Large intestine (tissue), 3 donors: ENCODE data around the gene CARM1. TPM values are rescaled to one million over a fixed set of nuclear protein-coding genes. Genes with fewer than 3 reads are reported as not detected.
A peak's percentile ranks its signal among the peaks of the same experiment; 100 is the strongest.
"Not testable (repeated sequence)": the region's sequence is repeated elsewhere in the genome, so short reads cannot be mapped to it uniquely, and the experiment has no call there.

ENCODE experiments used
- DNase-seq, 2 donors: peaks; one replicate each; pipeline versions ENCODE4 v3.0.0 to v3.0.0-alpha.2; 2013
- H3K27ac ChIP-seq: one replicate; pipeline ENCODE4 v1.5.1; 2013; ENCODE audit warnings: low read length
- H3K27me3 ChIP-seq: 2 replicates; pipeline ENCODE4 v1.6.1; 2013; ENCODE audit warnings: low read length; ENCODE audit not compliant: control insufficient read depth, insufficient read depth
- H3K36me3 ChIP-seq: 2 replicates; pipeline ENCODE4 v1.6.1; 2013; ENCODE audit warnings: low read length; ENCODE audit not compliant: control insufficient read depth, insufficient read depth
- H3K4me1 ChIP-seq: one replicate; pipeline ENCODE4 v1.6.1; 2013; ENCODE audit warnings: low read length; ENCODE audit not compliant: control insufficient read depth, insufficient read depth
- H3K4me3 ChIP-seq: one replicate; pipeline ENCODE4 v1.5.1; 2013; ENCODE audit warnings: low read length
- H3K9me3 ChIP-seq: one replicate; pipeline ENCODE4 v1.6.1; 2013; ENCODE audit warnings: mild to moderate bottlenecking, low read depth, low read length, moderate library complexity; ENCODE audit not compliant: control insufficient read depth
- WGBS: methylation state at CpG from one replicate; pipeline ENCODE4 v1.1.5; 2013; ENCODE audit warnings: low lambda C conversion rate; ENCODE audit not compliant: insufficient coverage; 5-methylcytosine and 5-hydroxymethylcytosine counted together
- polyA plus RNA-seq: library from polyadenylated mRNA; unstranded; fragments of 120-200 nt; gene quantifications from one replicate; pipeline ENCODE4 v1.2.1, GENCODE V29; 2013

CARM1 gene
- polyA plus RNA-seq, 1 donor, result 44.6 TPM

- DNase-seq, result peak in 1 of 2 donors; percentile 1
- H3K27ac ChIP-seq, result no peak overlapping the region
- WGBS, result no CpG with 5 or more reads among the region's 28 CpGs
- peaks cover 9% of the 10 kb centered on the region for H3K4me1 ChIP-seq
- no peaks in the 10 kb centered on the region for H3K27me3 ChIP-seq
- peaks cover 52% of the 10 kb centered on the region for H3K36me3 ChIP-seq
- H3K9me3 ChIP-seq, result peaks cover 6% of the 10 kb centered on the region
- no peak overlapping the region for H3K4me3 ChIP-seq
These were observed 39.1 kb upstream of the CARM1 start for GRCh38 chr19:10831987-10832938.

- H3K4me3 ChIP-seq, result no peak overlapping the region
- no CpG with 5 or more reads among the region's 20 CpGs for WGBS
- H3K27ac ChIP-seq, result no peak overlapping the region
- H3K27me3 ChIP-seq, result no peaks in the 10 kb centered on the region
- peaks cover 6% of the 10 kb centered on the region for H3K9me3 ChIP-seq
- H3K4me1 ChIP-seq, result peaks cover 9% of the 10 kb centered on the region
- H3K36me3 ChIP-seq, result peaks cover 52% of the 10 kb centered on the region
- DNase-seq, result no peak
These were observed 38.4 kb upstream of the CARM1 start for GRCh38 chr19:10832939-10833296.

- Histone ChIP-seq H3K36me3 (peaks cover 37% of the 10 kb centered on the region), H3K4me3 (peak overlapping the region; percentile 83), H3K27me3 (no peaks in the 10 kb centered on the region), H3K4me1 (peaks cover 9% of the 10 kb centered on the region), H3K27ac (peak overlapping the region; percentile 60), H3K9me3 (peaks cover 6% of the 10 kb centered on the region)
- no peak for DNase-seq
- WGBS, result no CpG with 5 or more reads among the region's 32 CpGs
These were observed 36.1 kb upstream of the CARM1 start for GRCh38 chr19:10835089-10835753.

- 0% methylated on average over 2 of the region's 50 CpGs for WGBS
- Histone ChIP-seq H3K4me1 (peaks cover 9% of the 10 kb centered on the region), H3K4me3 (peak within 1 kb of the TSS; percentile 83), H3K27ac (peak within 1 kb of the TSS; percentile 98), H3K9me3 (peaks cover 6% of the 10 kb centered on the region), H3K36me3 (peaks cover 31% of the 10 kb centered on the region), H3K27me3 (no peaks in the 10 kb centered on the region)
- DNase-seq, result peak; percentile 99
These were observed 35.4 kb upstream of the CARM1 start, which contains the start of gene TMED1 for GRCh38 chr19:10835754-10836478. Gene TMED1, minus strand, starts transcription at chr19:10836212. Its CDS starts 21 bp downstream, at chr19:10836191.

- Histone ChIP-seq H3K4me3 (peak overlapping the region; percentile 83), H3K27me3 (no peaks in the 10 kb centered on the region), H3K36me3 (peaks cover 24% of the 10 kb centered on the region), H3K9me3 (peaks cover 6% of the 10 kb centered on the region), H3K4me1 (peaks cover 9% of the 10 kb centered on the region), H3K27ac (peak overlapping the region; percentile 98)
- WGBS, result no CpG with 5 or more reads among the region's 38 CpGs
- DNase-seq, result peak; percentile 87 to 93
These were observed 34.6 kb upstream of the CARM1 start for GRCh38 chr19:10836479-10837330.

- H3K27ac ChIP-seq, H3K4me1 ChIP-seq, H3K9me3 ChIP-seq, DNase-seq, H3K4me3 ChIP-seq, H3K27me3 ChIP-seq: not testable (repeated sequence)
- WGBS, result no CpG with 5 or more reads among the region's 7 CpGs
- peaks cover 15% of the 10 kb centered on the region for H3K36me3 ChIP-seq
These were observed 33.7 kb upstream of the CARM1 start for GRCh38 chr19:10837649-10838048.

- peaks cover 6% of the 10 kb centered on the region for H3K9me3 ChIP-seq
- no peak overlapping the region for H3K4me3 ChIP-seq
- WGBS, result 80% methylated on average over 1 of the region's 11 CpGs
- peaks cover 9% of the 10 kb centered on the region for H3K4me1 ChIP-seq
- no peak overlapping the region for H3K27ac ChIP-seq
- peaks cover 8% of the 10 kb centered on the region for H3K36me3 ChIP-seq
- H3K27me3 ChIP-seq, result no peaks in the 10 kb centered on the region
- DNase-seq, result no peak
These were observed 33.0 kb upstream of the CARM1 start for GRCh38 chr19:10838377-10838776.

- Histone ChIP-seq H3K4me3 (no peak overlapping the region), H3K27me3 (no peaks in the 10 kb centered on the region), H3K4me1 (peaks cover 9% of the 10 kb centered on the region), H3K27ac (no peak overlapping the region), H3K36me3 (no peaks in the 10 kb centered on the region), H3K9me3 (peaks cover 6% of the 10 kb centered on the region)
- no peak for DNase-seq
- no CpG with 5 or more reads among the region's 10 CpGs for WGBS
These were observed 32.0 kb upstream of the CARM1 start for GRCh38 chr19:10839114-10840050.

GRCh38 chr19:10842788-10843187, 28.6 kb upstream of the CARM1 start:
- Histone ChIP-seq H3K27ac (no peak overlapping the region), H3K4me3 (no peak overlapping the region), H3K36me3 (no peaks in the 10 kb centered on the region), H3K4me1 (no peaks in the 10 kb centered on the region), H3K27me3 (no peaks in the 10 kb centered on the region), H3K9me3 (no peaks in the 10 kb centered on the region)
- no peak for DNase-seq
- WGBS, result 100% methylated on average over 1 of the region's 7 CpGs
